GM18499 (cell line): ENCODE results near the gene SCYL3.
"Not testable (repeated sequence)": the region's sequence is repeated elsewhere in the genome, so short reads cannot be mapped to it uniquely, and the experiment has no call there.

Source experiments
- ATAC-seq: cut with Tn5 transposase; IDR thresholded peaks from one replicate; pipeline ENCODE4 v1.9.1; 2021; ENCODE audit warnings: moderate number of reproducible peaks; ENCODE audit not compliant: insufficient read depth, unreplicated experiment

SCYL3 gene

GRCh38 chr1:169874229-169874628, 19.5 kb downstream of the SCYL3 start:
- no peak for ATAC-seq

- no peak for ATAC-seq
Observed at GRCh38 chr1:169873582-169874199, 20.0 kb downstream of the SCYL3 start.

GRCh38 chr1:169872906-169873305, 20.8 kb downstream of the SCYL3 start:
- ATAC-seq = no peak

GRCh38 chr1:169871988-169872387, 21.7 kb downstream of the SCYL3 start:
- not testable (repeated sequence) for ATAC-seq

DNA sequence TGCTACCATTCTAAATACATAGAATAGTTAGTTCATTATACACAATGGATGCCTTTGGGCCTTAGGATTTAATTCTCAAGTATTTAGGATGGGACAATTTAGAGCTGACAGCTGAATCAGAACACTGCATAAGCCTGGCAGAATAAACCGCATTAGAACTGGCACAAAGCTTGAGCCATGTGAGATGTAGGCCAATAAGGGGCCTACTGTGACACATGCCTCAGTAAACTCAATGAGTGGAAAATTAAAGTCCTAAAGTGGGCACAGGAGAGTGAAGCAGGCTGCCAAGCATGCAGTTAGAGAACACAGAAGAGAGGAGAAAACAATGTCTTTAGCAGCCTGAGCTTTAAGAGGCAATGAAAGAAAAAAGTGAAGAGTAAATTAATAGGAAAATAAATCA, 24.3 kb downstream of the SCYL3 start:
- no peak for ATAC-seq

- ATAC-seq = no peak
Observed at GRCh38 chr1:169868978-169869377, 24.7 kb downstream of the SCYL3 start.

DNA sequence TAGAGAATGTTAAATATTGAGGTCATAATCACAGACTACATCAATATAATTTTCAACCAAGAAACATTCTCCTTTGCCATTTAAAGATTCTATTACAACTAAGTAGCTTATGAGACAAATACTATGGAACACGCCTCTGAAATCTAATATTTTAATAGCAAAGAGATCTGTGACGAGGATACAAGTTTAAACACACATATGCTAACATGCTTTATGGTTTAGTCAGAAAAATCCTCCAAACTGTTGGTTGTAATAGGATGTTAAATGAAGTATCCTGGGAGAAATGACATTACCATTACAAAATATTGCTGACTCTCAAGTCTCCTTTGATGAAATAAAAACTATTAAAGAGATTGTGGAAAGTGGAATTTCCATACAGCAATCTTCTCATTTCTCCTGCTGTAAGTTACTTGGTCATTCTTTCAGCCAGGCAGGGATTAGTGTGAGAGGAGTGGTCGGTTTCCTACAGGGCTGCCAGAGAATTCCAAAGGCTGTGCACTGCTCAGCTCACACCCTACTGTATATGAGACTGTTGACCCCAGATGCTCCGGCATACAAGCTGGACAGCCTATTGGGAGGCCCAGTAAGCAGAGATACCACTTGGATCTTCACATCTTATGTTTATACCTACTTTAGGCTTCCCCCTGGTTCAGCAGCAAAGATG, 26.6 kb downstream of the SCYL3 start:
- ATAC-seq = no peak

DNA sequence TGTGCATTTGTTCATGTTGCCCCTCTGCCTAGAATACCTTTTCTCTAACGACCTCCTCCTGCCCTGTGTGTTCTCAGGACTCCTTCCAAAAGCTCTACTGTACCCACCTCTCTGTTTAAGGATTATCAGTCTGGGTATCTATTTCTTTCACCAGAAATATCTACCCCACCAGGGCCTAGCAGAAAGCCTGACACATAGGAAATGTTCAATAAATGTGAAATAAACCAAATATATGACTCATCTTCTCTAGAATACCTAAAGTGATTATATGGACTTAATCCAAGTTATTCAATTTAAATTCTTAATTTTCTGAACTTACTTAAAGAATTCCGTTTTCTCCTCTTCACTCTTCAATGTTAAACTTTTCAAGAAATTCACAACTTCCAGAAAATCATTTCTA, 27.1 kb downstream of the SCYL3 start:
- no peak for ATAC-seq

- not testable (repeated sequence) for ATAC-seq
Observed at GRCh38 chr1:169864531-169864930, 29.2 kb downstream of the SCYL3 start.

DNA sequence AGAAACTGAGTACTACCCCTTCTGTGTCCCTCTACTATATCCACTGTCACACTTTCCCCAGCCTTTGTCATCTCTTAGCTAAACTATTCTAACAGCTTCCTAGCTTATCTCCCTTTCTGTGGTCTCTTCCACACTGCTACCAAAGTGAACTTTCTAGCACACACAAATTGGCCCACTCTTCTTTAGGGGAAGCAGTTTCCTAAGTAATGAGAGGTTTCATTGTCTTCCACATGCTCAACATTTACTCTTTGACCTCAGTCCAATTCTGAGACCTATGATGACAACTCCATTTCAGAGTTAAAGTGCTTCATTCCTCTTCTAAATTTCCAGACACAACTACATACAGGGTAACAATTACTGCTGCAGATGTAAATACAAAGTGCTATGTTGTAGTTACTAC, 32.9 kb downstream of the SCYL3 start:
- no peak for ATAC-seq

GRCh38 chr1:169860187-169860586, 33.5 kb downstream of the SCYL3 start:
- no peak for ATAC-seq

- no peak for ATAC-seq
Observed at GRCh38 chr1:169859001-169859400, 34.7 kb downstream of the SCYL3 start.

DNA sequence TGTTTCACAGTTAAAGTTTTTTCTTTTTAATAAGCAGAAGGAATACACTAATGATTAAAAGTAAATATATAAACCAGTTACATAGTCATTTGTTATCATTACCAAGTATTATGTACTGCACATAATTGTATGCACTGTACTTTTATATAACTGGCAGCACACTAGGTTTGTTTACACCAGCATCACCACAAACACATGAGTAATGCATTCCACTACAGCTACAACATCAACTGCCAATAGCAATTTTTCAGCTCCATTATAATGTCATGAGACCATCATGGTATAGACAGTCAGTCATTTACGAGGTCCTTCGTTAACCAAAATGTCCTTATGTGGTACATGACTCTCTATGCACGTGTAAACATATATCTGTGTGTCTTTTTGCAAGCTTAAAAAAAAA, 35.2 kb downstream of the SCYL3 start:
- ATAC-seq = no peak

DNA sequence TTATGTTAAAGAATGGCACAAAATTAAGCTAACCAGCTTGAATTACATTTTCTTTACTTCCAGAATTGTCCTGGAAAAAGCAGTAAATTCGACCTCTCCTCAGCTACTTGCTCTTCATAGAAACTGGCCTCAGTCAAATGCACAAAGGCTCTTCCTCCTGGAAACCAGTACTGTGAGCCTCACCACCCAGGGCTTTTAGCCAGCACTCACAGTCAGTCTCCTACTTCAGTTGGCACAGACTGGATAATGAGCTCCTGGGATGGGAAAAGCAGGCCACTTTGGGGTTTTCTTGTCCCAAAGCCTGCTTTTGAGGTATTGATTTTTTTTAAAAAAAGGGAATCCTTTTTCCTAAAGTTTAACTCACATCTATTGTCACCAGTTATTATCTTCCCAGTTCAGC, 40.4 kb downstream of the SCYL3 start:
- ATAC-seq = no peak

DNA sequence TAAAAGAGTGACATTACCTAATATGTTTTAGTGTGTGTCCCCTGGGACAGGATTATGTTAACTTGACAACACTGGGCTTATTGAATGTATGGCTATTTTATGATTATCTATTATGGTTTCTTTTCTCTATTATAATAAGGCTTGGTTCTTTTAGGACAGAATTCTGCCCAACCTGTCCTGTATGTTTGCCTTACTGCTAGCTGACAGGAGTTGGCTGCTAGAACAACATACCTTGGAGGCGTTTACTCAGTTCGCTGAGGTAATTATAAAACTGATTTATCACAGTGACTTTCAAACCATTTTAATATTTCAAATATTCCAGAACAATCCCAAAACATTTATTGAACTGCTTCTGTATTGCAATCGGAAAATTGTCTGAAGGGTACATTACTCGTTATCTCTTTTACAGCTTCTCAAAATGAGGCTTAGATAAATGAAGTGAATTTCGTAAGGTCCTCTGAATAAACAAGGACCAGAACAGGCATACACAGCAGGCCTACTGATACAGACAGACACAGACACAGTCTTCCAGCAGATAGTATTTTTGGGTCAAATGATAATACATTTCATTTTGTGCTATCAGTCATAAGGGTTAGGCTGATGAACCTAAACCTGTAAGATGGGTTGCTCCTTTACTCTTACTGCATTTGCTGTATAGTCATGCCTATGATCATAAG, 44.2 kb downstream of the SCYL3 start:
- ATAC-seq = no peak

DNA sequence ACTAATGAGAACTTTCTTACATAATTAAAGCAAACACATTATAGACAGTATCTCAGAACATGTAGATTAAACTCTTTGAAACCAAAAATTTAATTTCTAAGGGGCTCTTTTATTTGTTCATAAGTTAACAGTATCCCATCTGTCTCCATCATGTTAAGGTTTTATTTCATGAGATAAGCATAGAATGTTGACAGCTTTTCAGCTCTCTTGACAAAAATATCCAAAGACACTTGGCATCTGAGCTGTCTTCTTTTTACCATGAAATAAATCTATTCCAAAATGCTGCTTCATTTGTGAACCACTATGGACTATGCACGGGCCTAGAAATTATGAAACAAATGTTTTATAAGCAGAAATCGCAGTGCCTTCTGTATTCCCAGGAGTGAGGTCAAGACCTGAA, 45.2 kb downstream of the SCYL3 start:
- no peak for ATAC-seq

DNA sequence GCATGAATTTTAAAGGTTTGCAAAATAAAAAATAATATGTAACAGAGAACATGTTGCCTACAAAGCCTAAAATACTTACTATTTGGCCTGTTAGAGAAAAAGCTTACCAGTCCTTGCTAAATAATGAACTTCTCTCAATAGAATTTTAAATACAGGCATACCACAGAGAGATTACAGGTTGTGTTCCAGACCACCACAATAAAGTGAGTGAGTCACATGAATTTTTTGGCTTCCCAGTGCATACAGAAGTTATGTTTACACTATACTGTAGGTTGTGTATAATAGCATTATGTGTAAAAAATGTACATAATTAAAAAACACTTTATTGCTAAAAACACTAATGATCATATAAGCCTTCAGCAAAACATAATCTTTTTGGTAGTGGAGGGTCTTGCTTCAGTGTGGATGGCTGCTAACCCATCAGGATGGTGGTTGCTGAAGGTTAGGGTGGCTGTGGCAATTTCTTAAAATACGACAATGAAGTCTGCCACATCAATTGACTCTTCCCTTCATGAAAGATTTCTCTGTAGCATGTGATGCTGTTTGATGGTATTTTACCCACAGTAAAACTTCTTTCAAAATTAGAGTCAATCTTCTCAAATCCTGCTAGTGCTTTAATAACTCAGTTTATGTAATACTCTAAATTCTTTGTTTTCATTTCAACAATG, 48.6 kb downstream of the SCYL3 start:
- no peak for ATAC-seq

GRCh38 chr1:169838942-169839341, 54.8 kb downstream of the SCYL3 start:
- ATAC-seq = no peak

GRCh38 chr1:169836198-169836597, 57.5 kb downstream of the SCYL3 start:
- no peak for ATAC-seq

DNA sequence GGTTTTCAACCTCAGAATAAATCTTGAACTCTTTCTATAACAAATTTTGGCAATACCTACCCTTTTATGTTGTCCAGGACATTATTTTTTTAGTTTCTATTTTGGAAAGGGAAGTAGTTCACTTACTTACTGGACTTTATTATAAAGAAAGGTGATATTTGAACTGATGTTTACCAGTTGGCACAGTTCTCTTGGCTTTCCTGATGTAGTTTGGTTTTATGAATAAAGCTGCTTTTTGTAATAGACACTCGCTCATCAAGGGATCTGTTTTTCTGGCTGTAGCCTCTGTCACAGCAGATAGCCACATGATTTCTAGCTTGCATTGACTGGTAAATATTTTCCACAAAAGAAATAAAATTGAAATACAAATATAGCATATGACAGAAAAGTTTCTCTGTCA, 58.0 kb downstream of the SCYL3 start:
- no peak for ATAC-seq

DNA sequence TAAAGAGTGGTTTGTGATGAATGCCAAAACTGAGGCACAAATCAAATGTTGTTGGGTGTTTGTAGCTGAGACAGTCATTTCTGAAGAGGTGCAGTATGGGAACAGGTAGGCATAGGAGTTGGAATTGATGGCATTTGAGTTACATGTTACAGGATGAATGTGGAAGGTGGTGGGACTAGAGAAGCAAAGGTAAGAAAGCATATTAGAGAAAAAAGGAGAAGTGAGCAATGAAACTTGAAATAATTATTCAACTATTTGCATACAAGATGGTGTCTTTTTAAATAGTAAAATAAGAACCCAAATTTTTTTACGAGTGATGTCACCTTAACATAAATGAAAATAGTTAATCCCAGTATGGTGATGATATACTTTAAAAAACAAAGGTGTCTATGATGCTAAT, 58.8 kb downstream of the SCYL3 start:
- no peak for ATAC-seq
